Measurements from ENCODE around the gene ANKS4B.

Gene ANKS4B

GRCh38 chr16:21301168-21301894, 67.8 kb downstream of the ANKS4B start:
- no peak for DNase-seq

- DNase-seq, result no peak
Observed at GRCh38 chr16:21301895-21302291, 68.4 kb downstream of the ANKS4B start.

- DNase-seq, result no peak
Observed at GRCh38 chr16:21302454-21302853, 69.0 kb downstream of the ANKS4B start.

- DNase-seq, result no peak
Observed at GRCh38 chr16:21302898-21303528, 69.5 kb downstream of the ANKS4B start.
